A549 treated with ZK216348 at 1 μM for 4 hours (cell line): ENCODE results near the gene COL19A1. TPM values are rescaled to one million over a fixed set of nuclear protein-coding genes. Genes with fewer than 3 reads are reported as not detected.

Source experiments
- total RNA-seq: library from RNA; stranded (reverse); fragments of 200-300 nt; extraction: Qiagen RNA extraction; gene quantifications from 5 replicates; pipeline ENCODE4 v1.2.3, GENCODE V29; 2022; ENCODE audit warnings: low read depth

COL19A1 gene
- not detected in 5 replicates for total RNA-seq

DNA sequence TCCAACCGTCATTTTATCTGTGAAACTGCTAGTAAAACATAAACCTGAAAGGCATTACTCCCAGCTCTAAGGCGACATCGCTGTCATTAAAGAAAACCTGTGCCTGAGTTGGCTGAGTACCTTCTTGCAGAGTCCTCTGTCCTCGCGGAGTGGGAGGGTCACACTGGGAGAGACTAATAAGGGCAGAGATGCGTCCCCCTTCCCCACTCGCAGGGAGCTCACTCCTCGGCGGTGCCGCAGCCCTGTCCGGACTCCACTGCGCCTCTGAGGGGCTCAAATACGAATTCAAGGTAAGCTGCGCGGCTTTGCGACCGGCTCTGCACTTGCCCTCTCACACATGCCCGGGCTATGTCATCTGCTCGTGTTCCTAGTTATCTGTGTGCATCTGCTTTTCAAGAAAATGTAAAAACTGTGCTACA is at the start of gene COL19A1:
Gene COL19A1 (plus strand): TSS at position 206 of the 419 bp plus-strand sequence. CDS start 13,012 bp downstream, outside the sequence.

Other genes with a start within 250 kb of the COL19A1 start
- 8.8 to 14.6 TPM (median 9.8 TPM) in 5 replicates for gene LMBRD1, start 69.5 kb upstream of the COL19A1 start, total RNA-seq